ENCODE measurements around the gene TNP2. TPM values are rescaled to one million over a fixed set of nuclear protein-coding genes. Genes with fewer than 3 reads are reported as not detected.

Gene TNP2
- total RNA-seq, 1 experiment from 2014 or later, result not detected

DNA sequence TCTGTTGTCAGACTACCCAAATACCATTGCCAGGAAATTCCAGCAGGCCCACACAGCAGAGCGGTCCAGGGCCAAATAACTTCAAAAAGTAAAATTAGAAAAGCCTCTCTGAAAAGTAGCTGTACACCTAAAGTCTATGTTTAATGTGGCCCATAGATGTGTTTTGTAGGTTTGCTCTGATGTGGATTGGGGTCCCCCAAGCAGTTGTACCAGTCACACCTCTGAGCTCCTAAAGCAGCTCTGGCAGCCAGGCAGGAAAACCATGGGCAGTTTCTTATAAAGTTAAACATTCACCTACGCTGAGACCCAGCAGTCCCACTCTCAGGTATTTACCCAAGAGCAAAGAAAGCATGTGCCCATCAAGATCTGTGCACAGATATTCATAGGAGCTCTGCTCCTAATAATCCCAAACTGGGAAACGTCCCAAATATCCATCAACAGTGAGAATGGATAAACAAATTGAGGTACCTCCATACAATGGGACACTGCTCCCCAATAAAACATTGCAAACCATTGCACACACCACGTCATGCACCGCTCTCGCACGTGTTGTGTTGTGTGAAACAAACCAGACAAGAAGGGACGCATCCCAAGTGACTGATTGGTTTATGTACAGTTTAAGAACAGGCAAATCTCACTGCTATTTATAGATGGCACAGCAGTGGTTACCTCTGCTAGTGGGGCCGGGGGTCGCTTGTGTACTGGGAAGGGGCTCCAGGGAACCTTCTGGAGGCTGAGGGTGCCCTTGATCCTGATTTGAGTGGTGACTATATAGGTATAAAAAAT lies 27.8 kb upstream of the TNP2 start:
- no peaks in the 10 kb centered on the region for H3K27me3 ChIP-seq (ENCODE audit: control insufficient read depth, insufficient read depth, low read length)
- peak overlapping the region; percentile 26; the same call in 1 of the 2 replicates for H3K27ac ChIP-seq (ENCODE audit: low read length)
- in situ Hi-C loops (cut with HindIII; ENCODE audit: low pct_unique_long_range_greater_than_20kb, low sequenced_read_pairs) (no loop called here), intact Hi-C loops (cut with micrococcal nuclease; ENCODE audit: unreplicated experiment) (no loop called here)
- TF ChIP-seq CTCF (IDR thresholded peaks at IDR 0.05), result no peak
- no peak for TF ChIP-seq SIN3A (IDR thresholded peaks at IDR 0.05; ENCODE audit: borderline replicate concordance, insufficient read depth, low read depth, low read length)
- no peak for TF ChIP-seq REST (IDR thresholded peaks at IDR 0.05; ENCODE audit: insufficient read depth in 1 of 2, low read depth in 2 of 2, low read length in 1 of 2)
- no peak for TF ChIP-seq POLR2AphosphoS5 (IDR thresholded peaks at IDR 0.05; ENCODE audit: low read depth, low read length)
- no peak for TF ChIP-seq TCF7L2 (IDR thresholded peaks at IDR 0.05; ENCODE audit: low read depth, low read length)
- ATAC-seq, result peak; percentile 32
- DNase-seq (ENCODE audit: low read depth, low spot score), result no peak
- no peaks in the 10 kb centered on the region for H3K36me3 ChIP-seq (ENCODE audit: control insufficient read depth, insufficient read depth, low read length)
- BruUV-seq (replicated peaks), result no TSS peak
- peak overlapping the region in 1 of 2 experiments; percentile 44; a peak in 2 of 4 replicates for H3K4me3 ChIP-seq (ENCODE audit: low read depth in 2 of 2, low read length in 2 of 2)
- no peaks in the 10 kb centered on the region for H3K9me3 ChIP-seq (ENCODE audit: control insufficient read depth, insufficient read depth, low read depth, low read length)
- H3K4me1 ChIP-seq (ENCODE audit: control insufficient read depth, insufficient read depth, low read length), result peaks cover 15% of the 10 kb centered on the region
- ChIA-PET POLR2A (no interaction called here), CTCF (interaction anchor here (0.6 to 1.3 kb wide), 4 partner anchors 23 to 333 kb away, joined by 3 to 8 read pairs (median 6); partner anchors contain the start of gene PRM3)

DNA sequence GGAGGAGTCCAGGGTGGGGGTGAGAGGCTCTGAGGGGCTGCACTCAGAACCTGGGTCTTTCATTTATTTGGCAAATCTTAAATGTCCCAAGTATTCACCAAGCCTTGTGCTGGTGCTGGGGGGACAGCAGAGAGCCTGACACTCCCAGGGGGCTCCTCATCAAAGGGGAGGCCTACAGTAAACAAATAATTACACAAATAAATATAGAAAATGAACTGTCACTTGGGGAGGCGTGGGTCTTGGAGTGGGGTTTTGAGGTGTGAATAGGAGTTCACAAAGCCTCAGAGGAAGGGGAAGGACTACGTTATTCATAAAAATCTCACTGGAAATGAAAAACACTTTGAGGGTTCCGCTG lies 27.2 kb upstream of the TNP2 start:
- DNase-seq (ENCODE audit: low read depth, low spot score) (no peak), ATAC-seq (no peak)
- H3K4me1 ChIP-seq (ENCODE audit: control insufficient read depth, insufficient read depth, low read length), result peaks cover 15% of the 10 kb centered on the region
- H3K27ac ChIP-seq (ENCODE audit: low read length), result no peak overlapping the region; the same call in 1 of the 2 replicates
- ChIA-PET POLR2A (no interaction called here), CTCF (interaction anchor here (0.6 kb wide), 1 partner anchor 26 kb away, joined by 3 read pairs; no protein-coding TSS in a partner anchor)
- no TSS peak for BruUV-seq (replicated peaks)
- H3K36me3 ChIP-seq (ENCODE audit: control insufficient read depth, insufficient read depth, low read length), result no peaks in the 10 kb centered on the region
- intact Hi-C loops (cut with micrococcal nuclease; ENCODE audit: unreplicated experiment) (no loop called here), in situ Hi-C loops (cut with HindIII; ENCODE audit: low pct_unique_long_range_greater_than_20kb, low sequenced_read_pairs) (no loop called here)
- TF ChIP-seq POLR2AphosphoS5 (IDR thresholded peaks at IDR 0.05; ENCODE audit: low read depth, low read length) (no peak), CTCF (IDR thresholded peaks at IDR 0.05) (no peak), TCF7L2 (IDR thresholded peaks at IDR 0.05; ENCODE audit: low read depth, low read length) (no peak), REST (IDR thresholded peaks at IDR 0.05; ENCODE audit: insufficient read depth in 1 of 2, low read depth in 2 of 2, low read length in 1 of 2) (no peak), SIN3A (IDR thresholded peaks at IDR 0.05; ENCODE audit: borderline replicate concordance, insufficient read depth, low read depth, low read length) (no peak)
- H3K27me3 ChIP-seq (ENCODE audit: control insufficient read depth, insufficient read depth, low read length), result no peaks in the 10 kb centered on the region
- no peaks in the 10 kb centered on the region for H3K9me3 ChIP-seq (ENCODE audit: control insufficient read depth, insufficient read depth, low read depth, low read length)
- H3K4me3 ChIP-seq (ENCODE audit: low read depth in 2 of 2, low read length in 2 of 2), result no peak overlapping the region

Measured in Panc1 (cell line).